NCI-H1092 treated with DMSO at 0.1 percent for 48 hours (cell line): ENCODE data around the gene GDI2.
"Not testable (repeated sequence)": the region's sequence is repeated elsewhere in the genome, so short reads cannot be mapped to it uniquely, and the experiment has no call there.

ENCODE experiments used
- DNase-seq: peaks from one replicate; lab custom pipeline; 2025; lab: John Stamatoyannopoulos, UW

Gene GDI2

DNA sequence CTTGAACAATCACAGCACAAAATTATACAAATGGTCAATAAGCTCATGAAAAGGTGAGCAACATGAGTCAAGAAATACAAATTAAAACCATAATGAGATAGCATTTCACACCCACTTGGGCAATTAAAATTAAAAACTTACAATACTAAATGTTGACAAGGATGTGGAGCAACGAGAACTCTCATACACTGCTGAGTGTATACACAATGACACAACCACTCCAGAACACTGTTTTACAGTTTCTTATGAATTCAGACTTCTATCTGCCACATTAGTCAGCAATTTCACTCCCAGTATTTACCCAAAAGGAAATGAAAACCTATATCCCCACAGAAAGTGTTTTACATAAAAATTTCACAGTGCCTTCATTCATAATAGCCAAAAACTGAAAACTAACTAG is 31.1 kb downstream of the GDI2 start:
- no peak for DNase-seq

DNA sequence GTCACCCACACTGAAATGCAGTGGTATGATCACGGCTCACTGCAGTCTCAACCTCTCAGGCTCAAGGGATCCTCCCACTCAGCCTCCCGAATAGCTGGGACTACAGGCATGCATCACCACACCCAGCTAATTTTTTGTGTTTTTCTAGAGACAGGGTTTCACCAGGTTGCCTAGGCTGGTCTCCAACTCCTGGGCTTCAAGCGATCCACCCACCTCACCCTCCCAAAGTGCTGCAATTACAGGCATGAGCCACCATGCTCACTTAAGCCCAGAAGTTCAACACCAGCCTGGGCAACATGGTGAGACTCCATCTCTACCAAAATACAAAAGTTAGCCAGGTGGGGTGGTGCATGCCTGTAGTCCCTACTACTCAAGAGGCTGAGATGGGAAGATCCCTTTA is 33.5 kb downstream of the GDI2 start:
- no peak for DNase-seq

DNA sequence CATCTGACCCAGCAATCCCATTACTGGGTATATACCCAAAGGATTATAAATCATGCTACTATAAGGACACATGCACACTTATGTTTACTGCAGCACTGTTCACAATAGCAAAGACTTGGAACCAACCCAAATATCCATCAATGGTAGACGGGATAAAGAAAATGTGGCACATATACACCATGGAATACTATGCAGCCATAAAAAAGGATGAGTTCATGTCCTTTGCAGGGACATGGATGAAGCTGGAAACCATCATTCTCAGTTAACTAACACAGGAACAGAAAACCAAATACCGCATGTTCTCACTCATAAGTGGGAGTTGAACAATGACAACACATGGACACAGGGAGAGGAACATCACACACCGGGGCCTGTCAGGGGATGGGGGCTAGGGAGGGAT is 35.5 kb downstream of the GDI2 start:
- not testable (repeated sequence) for DNase-seq

DNA sequence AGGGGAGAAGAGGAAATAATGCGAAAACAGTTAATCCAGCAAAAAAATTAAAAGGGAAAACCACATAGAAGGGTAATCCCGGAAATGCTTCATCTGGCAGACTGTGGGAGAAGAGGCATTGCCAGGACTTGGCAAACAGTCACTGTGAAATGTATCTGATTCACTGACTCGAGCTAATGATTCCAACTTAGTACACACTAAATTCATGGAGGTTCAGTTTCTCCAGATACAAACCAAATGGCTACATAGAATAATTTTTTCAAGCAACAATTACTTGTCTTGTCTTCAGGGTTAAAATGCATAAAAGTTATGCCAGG is 36.4 kb downstream of the GDI2 start:
- DNase-seq: no peak

DNA sequence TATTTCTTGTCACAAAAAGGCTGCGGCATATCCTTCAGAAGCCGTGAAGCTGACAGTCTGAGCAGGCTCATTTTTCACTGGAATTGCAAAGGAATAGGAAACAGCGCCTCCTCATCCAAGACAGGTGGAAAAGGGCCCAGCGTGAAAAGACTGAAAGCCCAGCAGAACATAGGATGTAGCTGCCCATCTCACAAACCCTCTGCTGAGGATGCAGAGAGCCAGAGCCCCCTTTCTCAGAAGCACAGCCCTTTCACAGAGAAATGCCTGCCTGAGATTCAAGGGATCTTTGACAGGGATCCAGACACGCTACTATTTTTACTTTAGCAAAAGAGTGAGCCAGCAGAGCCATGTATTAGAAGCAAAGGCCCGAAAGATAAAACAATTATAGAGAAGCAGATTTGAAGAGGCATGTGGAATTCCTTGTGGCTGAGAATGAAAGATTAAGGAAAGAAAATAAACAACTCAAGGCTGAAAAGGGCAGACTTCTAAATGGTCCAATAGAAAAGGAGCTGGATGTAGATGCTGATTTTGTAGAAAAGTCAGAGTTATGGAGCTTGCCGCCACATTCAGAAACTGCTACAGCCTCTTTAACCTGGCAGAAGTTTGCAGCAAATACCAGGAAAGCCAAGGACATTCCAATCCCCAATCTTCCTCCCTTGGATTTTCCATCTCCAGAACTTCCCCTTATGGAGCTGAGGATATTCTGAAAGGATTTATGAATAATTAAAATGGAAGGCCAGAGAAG is 36.9 kb downstream of the GDI2 start:
- DNase-seq: no peak

DNA sequence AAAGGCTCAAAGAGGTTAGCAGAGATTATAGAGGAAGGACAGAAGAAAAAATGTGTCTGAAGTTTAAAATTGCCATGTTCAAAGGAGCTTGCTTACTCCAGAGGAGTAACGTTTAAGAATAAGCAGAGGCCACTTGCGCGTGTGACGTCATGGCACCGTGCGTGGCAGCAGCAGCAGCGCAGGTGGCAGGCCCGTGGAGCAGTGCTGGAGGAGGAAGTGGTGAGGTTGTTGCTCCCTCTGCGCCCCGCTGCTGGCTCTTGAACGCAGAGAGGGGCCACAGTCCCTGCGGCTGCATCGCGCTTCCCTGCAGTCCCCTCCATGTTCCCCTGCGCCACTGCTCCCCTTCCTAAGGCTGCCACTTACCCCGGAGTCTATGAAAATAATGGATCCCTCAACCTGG is 37.5 kb downstream of the GDI2 start:
- no peak for DNase-seq

DNA sequence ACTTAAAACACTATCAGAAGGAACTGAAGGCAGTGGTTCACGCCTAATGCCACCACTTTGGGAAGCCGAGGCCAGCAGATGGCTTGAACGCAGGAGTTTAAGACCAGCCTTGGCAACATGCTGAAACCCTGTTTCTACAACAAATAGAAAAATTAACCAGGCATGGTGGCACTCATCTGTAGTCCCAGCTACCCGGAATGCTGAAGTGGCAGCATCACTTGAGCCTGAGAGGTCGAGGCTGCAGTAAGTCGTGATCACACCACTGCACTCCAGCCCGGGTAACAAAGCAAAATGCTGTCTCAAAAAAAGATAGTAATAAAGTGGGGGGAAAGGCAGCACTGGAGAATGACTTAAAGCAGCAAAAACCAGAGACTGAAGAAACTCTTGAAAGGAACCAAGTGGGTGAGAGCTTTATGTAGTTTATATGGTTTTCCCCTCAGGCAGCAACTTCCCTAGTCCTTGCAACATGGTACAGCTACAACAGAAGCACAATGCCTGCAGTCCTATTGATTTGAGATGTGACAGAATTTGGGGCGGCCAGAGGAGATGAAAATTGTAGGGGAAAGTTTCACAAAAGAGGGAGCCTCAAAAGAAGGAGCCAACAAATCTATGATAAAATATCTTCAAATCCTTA is 38.1 kb downstream of the GDI2 start:
- DNase-seq: no peak

DNA sequence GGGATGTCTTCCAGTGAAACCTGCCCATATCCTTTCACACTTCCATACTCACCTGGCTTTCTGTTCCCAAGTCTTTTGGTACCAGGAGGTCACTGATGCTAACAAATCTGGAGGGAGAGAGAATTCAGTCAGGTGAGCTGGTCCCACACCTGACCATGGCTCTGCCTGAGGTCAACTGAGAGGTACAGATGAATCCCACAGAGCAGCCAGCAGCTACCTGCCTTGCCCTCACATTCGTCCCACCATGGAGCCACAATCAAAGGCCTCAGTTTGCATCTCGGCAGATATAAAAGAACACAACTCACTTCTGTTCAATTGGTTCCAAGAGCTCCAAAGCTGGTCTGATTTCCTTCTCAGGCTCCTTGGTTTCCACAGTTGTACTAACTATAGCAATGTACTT is 47.0 kb downstream of the GDI2 start:
- no peak for DNase-seq

DNA sequence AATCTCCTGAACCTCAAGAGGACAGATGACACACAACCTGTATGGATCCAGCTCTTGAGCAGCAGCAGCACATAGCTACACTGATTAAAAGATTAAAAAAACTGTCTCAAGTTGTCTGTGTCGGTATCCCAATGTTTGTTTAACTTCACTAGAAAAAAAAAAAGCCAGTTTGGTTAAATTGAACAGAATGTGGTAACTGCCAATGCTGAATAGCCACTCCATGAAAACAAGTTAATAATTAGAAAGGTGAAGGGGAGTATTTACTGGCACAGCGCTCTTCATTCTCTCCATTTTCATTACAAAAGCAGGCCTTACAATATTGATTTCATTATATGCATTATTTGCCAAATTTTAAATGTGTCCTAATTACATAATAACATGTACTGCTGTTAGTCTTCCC is 47.6 kb downstream of the GDI2 start:
- DNase-seq: no peak

DNA sequence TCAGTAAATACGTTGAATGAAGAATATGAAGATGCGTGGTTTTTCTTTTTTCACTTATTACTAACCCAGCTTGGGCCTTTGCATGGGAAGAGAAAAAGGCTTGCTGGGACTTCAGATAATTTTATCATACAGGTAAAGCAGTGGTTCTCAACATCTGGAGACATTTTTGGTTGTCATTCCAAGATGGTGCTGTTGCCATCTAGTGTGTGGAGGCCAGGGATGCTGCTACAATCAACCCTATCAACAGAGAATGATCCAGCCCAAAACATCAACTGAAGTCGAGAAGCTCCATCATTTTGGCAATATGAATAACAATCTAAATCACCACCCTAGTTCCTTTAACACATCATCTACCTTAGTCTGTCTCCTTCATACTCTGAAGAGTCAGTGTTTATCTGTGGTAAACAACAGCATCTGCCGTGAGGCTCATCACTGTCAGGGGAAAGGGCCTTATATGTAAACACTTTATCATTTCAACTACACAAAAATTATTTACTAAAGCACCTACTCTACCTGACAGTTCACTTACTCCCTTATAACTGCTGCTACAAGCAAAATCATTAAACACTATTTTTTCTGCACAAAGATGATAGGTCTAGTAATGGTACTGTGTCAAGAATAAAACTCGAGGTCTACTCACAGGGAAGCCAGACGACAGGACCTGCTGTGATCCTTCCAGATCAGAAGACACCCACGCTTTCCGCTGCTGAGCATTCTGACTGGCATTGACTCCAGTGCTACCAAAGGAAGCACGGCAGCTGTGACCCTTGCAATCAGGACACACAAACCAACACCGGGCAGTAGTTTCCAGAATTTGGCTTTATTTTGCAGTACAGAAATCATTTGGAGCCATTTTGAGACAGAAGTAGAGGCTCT is 48.6 kb downstream of the GDI2 start:
- DNase-seq: no peak

DNA sequence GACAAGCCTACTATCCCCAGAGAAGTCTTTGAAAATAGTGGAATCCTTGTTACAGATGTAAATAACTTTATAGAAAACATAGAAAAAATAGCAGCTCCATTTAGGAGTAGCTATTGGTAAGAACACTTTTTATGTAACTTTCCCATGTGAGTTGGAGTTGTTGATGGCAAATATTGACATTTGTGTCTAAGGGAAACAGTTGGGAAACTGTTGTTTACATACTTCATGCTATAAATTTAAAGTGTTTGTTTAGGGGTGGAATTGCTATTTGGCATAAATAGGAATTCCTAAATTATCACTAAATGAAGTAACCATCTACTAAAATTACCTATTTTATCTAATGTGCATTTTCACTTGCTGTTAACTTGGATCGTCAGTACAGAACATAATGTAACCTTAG is 50.7 kb downstream of the GDI2 start:
- no peak for DNase-seq

DNA sequence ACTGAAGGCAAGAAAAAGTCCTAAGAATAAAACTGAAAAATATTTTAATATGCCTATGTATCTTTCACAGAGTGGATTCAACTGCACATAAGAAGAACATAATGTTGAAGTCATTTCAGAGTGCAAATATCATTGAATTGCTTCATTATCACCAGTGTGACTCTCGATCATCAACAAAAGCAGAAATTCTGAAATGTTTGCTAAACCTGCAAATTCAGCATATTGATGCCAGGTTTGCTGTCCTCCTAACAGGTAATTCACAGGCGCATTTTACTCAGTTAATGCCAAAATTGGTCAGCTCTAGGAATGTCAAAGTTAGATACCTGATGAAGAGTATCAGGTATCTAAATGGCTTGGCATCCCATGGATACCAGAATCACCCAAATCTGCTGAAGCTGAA is 52.0 kb downstream of the GDI2 start:
- no peak for DNase-seq

DNA sequence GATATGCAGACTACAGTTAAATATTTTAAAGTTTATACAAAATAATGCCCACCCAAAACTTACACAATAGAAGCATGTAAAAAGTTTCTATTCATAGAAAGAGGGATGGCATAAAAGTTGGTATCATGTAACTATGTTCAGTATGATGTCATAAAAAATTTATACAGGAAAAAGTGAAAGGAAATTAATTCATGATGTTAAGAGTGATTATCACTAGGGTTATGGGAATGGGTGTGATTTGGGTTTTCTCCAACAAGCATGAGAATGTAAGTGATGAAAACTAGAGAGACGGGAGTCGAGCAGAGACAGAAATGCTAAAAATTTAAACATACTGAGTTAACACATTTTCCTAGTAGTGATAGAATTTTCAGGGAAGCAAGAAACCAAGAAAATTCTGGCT is 52.7 kb downstream of the GDI2 start:
- DNase-seq: no peak

DNA sequence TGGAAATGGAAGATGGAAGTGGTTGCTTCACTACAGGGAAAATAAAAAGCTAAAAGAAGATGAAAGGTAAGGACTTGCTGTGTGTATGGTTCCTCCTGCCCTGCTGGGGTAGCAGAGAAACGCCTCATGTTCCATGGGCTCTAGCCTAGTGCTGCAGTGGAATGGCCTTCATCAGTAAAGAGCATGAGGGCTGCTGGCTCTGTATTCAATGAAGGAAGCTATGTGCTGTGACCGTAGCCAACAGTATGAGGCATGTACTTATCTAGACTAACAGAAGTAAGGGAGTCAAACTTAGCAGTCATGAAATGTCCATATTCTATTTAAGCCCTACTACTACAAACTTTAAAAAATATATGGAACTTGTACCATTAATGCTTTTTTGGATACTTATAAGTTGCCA is 54.3 kb downstream of the GDI2 start:
- no peak for DNase-seq

DNA sequence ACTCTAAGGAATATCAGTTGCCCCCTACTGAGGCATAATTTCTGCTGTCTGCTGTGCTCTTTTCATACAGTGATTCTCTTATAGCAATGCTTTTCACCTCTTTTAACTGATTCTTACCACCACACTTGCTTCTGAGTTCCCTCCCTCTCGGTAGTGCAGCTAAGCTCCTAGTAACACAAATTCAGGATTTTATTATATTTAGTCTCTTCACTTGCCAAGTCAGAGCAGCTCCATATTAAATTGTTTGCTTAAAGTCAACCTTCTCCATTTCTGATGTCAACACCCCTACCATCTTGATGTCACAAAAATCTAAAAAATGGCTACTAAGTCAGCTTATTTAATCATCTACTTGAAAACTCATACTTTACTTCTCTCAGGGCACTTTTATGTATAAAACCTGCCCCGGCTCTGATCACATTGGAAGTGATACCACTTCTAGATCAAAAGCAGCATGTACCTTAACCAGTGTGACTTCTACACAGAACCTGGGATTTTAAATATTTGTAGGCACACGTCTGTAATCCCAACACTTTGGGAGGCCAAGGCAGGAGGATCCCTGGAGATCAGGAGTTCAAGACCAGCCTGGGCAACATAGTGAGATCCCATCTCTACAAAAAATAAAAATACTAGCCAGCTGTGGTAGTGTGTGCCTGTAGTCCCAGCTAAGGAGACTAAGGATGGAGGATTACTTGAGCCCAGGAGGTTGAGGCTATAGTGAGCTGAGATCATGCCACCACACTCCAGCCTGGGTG is 55.3 kb downstream of the GDI2 start:
- DNase-seq: no peak

DNA sequence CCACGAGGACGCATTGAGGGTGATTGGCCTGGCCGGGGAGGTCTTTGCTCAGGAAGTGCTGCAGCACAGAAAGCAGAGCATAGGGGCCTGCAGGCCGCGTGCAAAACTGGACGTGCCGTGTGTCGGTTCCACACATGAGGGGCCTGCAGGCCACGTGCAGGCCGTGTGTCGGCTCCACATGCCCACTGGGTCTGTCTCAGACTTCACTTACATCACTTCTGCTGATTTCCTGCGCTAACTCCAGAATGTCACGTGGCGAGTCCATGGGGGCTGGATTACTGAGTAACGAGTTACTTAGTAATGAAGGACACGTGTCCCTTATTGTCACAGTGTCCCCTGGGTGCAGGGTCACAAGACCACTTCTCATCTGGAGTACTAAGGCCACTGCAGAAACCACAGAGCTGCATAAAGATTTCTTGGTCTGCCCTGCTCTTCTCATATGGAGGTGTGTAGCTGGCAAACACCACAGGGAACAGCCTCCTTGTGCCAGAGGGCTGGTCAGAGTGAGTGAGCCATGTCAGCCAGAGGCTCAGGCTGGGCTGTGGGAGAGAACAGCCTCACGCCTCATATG is 60.8 kb downstream of the GDI2 start:
- no peak for DNase-seq

DNA sequence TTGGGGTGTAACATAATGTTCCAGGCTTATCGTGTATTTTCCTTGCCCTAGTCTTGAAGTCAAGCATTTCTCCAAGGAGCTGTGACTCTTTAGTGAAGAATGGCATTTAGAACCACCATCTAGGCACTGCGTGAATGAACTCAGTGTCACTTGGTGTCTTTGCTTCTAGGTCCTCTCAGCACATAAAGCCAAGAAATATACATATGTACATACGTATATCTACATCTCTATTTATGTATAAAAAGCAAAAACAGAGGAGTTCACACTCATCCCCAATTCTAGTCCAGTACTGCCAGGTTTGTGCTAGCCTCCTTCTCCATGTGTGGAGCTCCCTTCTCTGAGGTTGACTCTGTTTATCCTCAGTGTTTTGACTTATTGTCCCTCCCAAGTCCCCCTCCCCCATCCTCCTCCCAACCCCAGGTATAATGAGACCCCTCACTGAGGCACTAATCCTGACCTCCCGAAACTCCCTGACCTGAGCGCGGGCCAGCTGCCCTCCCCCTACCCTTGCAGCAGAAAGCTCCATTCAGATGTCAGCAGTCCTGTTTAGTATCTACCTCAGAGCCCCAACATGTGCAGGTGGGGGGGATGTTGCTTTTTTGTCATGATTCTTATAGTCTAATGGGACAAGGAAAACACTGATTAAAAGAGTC is 61.5 kb downstream of the GDI2 start:
- no peak for DNase-seq

DNA sequence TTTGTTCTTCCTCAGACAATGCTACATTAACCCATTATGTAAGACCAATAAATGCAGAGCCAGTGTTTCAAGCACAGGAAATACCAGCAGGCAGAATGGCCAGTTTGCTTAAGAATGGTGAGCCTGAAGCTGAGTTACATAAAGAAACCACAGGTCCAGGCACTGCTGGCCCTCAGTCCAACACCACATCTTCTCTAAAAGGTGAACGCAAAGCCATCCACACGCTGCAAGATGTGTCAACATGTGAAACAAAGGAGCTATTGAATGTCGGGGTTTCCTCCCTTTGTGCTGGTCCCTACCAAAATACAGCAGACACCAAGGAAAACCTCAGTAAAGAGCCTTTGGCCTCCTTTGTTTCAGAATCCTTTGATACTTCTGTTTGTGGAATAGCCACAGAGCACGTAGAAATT is 64.8 kb downstream of the GDI2 start:
- DNase-seq: no peak

DNA sequence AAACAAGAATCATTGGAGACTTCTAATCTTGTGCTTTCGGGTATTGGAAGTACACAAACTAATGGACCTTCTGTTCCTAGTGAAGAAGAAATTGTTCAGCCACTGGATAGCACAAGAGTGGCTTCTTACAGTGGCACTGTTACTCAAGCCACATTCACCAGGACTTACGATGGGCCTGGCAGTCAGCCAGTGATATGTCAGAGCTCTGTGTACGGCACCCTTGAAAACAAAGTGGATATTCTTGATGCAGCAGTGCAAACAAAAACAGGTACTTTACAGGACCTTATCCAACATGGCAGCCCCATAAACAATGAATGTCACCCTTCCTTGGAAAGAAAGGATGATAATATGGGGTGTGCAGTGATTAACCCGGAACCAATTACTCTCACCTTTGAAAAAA is 67.0 kb downstream of the GDI2 start:
- DNase-seq: no peak

DNA sequence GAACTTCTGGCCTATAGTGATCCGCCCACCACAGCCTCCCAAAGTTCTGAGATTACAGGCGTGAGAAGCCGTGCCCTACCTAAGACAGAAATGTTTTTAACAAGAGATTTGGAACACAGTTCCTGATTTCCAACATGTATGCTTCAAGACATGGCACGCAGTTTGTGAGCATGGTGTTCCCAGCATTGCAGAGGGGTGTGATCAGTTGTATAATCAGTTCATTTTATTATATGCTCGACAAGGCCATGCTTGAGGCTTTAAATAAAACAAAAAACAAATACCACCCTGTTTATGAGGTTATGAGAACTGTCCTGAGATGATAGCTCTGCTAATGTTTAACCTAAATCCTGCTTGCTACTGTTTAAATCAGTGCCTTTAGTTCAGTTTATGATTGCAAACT is 68.4 kb downstream of the GDI2 start:
- DNase-seq: no peak

DNA sequence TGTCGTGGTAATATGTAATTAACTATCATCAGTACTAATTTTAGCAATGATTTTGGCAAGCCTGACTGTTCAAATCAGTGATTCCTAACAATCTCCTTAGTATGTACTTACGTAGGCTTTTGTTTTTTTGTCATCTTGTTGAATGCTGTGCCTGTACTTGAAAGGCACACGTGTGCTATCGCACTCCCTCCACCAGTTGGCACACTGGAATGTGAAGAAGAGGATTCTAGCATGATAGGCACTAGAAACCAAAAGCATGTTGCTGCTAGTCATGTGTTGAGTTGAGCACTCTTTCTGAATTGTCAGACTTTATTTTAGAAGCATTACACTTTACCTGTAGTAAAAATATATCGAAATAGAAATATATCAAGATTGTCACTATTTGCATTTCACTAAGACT is 69.5 kb downstream of the GDI2 start:
- DNase-seq: no peak

DNA sequence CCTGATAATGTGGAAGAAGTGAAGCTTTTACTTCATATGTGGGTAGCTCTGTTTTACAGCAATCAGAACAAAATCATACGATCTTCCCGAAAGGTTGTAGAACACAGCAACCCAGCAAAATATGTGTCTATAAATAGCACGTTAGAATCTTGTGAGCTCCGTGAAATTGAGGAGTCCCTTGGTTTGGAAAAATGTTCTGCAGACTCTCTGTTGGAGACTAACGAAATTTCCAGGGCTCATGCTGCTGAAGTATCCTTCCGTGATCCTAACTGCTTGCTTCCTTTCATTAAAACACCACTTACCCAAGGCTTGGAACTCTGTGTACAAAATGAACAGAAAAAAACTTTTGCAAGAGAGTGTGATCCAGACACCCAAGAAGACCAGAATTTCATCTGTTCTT is 71.1 kb downstream of the GDI2 start:
- no peak for DNase-seq
